Measurements from ENCODE around the gene ROR1. TPM values are rescaled to one million over a fixed set of nuclear protein-coding genes. Genes with fewer than 3 reads are reported as not detected.

ROR1 gene
- total and polyA plus RNA-seq, 2 of the 13 experiments (the other 11 are each of a cell fraction or from before 2014, with no cell fraction given): 0.58 to 2.3 TPM

DNA sequence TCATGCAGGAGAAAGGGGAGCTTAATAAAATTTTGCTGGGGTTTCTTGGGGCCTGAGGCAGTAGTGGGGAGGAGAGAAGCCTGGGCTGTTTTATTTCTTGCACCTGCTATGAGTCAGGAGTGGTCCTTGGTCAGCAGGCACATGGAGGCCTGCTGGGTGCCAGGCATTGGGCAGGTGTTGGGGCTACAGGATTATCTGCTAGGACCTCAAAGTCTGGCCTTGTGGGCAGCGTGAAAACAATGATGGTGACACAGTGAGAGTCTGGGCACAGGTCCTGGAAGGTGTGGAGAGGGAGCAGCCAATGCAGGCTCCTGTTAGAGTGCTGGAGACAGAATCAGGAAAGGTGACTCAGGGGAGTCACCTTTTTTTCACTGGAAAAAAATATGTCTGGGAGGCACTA lies 17.2 kb downstream of the ROR1 start:
- FAIRE-seq: no peak
- ChIA-PET CTCF (ENCODE audit: low intra/inter-chr PET ratio, low total read pairs) (no interaction called here), POLR2A (no interaction called here)
- no peak for ATAC-seq
- intact Hi-C loops (cut with micrococcal nuclease; ENCODE audit: unreplicated experiment): no loop called here
- Histone ChIP-seq H3K36me3 (replicated peaks in 1 of 2; ENCODE audit: control insufficient read depth in 1 of 2, insufficient read depth in 2 of 2, low read length in 2 of 2) (no peaks in the 10 kb centered on the region), H3K27ac (ENCODE audit: extremely low read length, insufficient read depth, low read length) (no peak overlapping the region), H3K4me1 (ENCODE audit: insufficient read depth, low read length) (no peaks in the 10 kb centered on the region), H3K4me3 (replicated peaks in 1 of 3; ENCODE audit: insufficient read depth in 1 of 3, low read depth in 2 of 3, low read length in 3 of 3) (no peak overlapping the region), H3K9ac (ENCODE audit: insufficient read depth, low read depth, low read length) (no peak overlapping the region), H3K79me2 (ENCODE audit: insufficient read depth, low read length) (no peaks in the 10 kb centered on the region), H2AFZ (ENCODE audit: low read length) (no peak overlapping the region), H3K27me3 (ENCODE audit: control insufficient read depth in 1 of 2, insufficient read depth in 2 of 2, low read length in 2 of 2) (no peaks in the 10 kb centered on the region), H3K4me2 (ENCODE audit: low read depth, low read length) (no peak overlapping the region), H4K20me1 (ENCODE audit: insufficient read depth, low read length) (no peaks in the 10 kb centered on the region), H3K9me3 (ENCODE audit: low read length) (no peaks in the 10 kb centered on the region)
- DNase-seq (ENCODE audit: low spot score): no peak
- BruUV-seq (replicated peaks): no TSS peak
- 22% methylated on average over 1 of the region's 1 CpG for WGBS (ENCODE audit: low lambda C conversion rate)
- in situ Hi-C loops (cut with HindIII; ENCODE audit: extremely low pct_ligation_motif_present, low pct_unique_long_range_greater_than_20kb): no loop called here
- TF ChIP-seq NR2F1 (CRISPR knock-in tag; IDR thresholded peaks at IDR 0.05) (no peak), REL (CRISPR knock-in tag; conservative IDR thresholded peaks at IDR 0.05) (no peak), ZFP1 (CRISPR knock-in tag; IDR thresholded peaks at IDR 0.05) (no peak), MAFG (CRISPR knock-in tag; IDR thresholded peaks at IDR 0.05) (no peak), ZNF788 (CRISPR knock-in tag; IDR thresholded peaks at IDR 0.05; ENCODE audit: borderline replicate concordance) (no peak), SMARCE1 (IDR thresholded peaks at IDR 0.05; ENCODE audit: borderline replicate concordance) (no peak), ZNF607 (CRISPR knock-in tag; IDR thresholded peaks at IDR 0.05; ENCODE audit: borderline replicate concordance) (no peak)
- TF ChIP-seq, protein P1, sequence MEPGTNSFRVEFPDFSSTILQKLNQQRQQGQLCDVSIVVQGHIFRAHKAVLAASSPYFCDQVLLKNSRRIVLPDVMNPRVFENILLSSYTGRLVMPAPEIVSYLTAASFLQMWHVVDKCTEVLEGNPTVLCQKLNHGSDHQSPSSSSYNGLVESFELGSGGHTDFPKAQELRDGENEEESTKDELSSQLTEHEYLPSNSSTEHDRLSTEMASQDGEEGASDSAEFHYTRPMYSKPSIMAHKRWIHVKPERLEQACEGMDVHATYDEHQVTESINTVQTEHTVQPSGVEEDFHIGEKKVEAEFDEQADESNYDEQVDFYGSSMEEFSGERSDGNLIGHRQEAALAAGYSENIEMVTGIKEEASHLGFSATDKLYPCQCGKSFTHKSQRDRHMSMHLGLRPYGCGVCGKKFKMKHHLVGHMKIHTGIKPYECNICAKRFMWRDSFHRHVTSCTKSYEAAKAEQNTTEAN (CRISPR knock-in tag; conservative IDR thresholded peaks at IDR 0.05): no peak
- TF ChIP-seq, protein P2, sequence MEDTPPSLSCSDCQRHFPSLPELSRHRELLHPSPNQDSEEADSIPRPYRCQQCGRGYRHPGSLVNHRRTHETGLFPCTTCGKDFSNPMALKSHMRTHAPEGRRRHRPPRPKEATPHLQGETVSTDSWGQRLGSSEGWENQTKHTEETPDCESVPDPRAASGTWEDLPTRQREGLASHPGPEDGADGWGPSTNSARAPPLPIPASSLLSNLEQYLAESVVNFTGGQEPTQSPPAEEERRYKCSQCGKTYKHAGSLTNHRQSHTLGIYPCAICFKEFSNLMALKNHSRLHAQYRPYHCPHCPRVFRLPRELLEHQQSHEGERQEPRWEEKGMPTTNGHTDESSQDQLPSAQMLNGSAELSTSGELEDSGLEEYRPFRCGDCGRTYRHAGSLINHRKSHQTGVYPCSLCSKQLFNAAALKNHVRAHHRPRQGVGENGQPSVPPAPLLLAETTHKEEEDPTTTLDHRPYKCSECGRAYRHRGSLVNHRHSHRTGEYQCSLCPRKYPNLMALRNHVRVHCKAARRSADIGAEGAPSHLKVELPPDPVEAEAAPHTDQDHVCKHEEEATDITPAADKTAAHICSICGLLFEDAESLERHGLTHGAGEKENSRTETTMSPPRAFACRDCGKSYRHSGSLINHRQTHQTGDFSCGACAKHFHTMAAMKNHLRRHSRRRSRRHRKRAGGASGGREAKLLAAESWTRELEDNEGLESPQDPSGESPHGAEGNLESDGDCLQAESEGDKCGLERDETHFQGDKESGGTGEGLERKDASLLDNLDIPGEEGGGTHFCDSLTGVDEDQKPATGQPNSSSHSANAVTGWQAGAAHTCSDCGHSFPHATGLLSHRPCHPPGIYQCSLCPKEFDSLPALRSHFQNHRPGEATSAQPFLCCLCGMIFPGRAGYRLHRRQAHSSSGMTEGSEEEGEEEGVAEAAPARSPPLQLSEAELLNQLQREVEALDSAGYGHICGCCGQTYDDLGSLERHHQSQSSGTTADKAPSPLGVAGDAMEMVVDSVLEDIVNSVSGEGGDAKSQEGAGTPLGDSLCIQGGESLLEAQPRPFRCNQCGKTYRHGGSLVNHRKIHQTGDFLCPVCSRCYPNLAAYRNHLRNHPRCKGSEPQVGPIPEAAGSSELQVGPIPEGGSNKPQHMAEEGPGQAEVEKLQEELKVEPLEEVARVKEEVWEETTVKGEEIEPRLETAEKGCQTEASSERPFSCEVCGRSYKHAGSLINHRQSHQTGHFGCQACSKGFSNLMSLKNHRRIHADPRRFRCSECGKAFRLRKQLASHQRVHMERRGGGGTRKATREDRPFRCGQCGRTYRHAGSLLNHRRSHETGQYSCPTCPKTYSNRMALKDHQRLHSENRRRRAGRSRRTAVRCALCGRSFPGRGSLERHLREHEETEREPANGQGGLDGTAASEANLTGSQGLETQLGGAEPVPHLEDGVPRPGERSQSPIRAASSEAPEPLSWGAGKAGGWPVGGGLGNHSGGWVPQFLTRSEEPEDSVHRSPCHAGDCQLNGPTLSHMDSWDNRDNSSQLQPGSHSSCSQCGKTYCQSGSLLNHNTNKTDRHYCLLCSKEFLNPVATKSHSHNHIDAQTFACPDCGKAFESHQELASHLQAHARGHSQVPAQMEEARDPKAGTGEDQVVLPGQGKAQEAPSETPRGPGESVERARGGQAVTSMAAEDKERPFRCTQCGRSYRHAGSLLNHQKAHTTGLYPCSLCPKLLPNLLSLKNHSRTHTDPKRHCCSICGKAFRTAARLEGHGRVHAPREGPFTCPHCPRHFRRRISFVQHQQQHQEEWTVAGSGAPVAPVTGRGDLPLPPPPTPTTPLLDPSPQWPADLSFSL (CRISPR knock-in tag; IDR thresholded peaks at IDR 0.05): no peak

Measured in HepG2 (cell line).